HG02981 (cell line): ENCODE data around the gene EIF2B2.

ENCODE experiments used
- ATAC-seq: cut with Tn5 transposase; IDR thresholded peaks from one replicate; pipeline ENCODE4 v1.9.1; 2021; ENCODE audit warnings: mild to moderate bottlenecking, moderate library complexity; ENCODE audit not compliant: unreplicated experiment

The EIF2B2 gene

GRCh38 chr14:75040959-75041358, 38.2 kb downstream of the EIF2B2 start:
- no peak for ATAC-seq

- ATAC-seq: no peak
These were observed 38.9 kb downstream of the EIF2B2 start for GRCh38 chr14:75041613-75042012.

DNA sequence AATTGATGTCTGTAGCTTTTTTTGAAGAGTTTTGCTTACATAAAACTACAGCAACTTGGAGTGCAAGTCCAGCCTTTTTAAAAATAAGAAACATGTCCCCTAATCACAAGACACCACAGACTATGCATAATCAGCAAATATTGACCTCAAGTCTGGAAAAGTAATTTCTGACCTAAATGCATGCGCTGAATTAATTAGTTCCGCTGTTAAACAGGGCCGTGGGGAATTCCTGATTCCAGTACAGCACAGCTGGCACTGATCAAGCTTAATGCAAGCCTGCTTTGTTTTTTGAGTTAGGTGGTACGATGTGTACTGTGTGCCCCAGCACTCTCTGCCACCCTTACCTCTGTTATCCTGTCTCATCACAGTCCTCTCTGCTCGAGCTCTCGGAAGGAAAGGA, 39.3 kb downstream of the EIF2B2 start:
- no peak for ATAC-seq

DNA sequence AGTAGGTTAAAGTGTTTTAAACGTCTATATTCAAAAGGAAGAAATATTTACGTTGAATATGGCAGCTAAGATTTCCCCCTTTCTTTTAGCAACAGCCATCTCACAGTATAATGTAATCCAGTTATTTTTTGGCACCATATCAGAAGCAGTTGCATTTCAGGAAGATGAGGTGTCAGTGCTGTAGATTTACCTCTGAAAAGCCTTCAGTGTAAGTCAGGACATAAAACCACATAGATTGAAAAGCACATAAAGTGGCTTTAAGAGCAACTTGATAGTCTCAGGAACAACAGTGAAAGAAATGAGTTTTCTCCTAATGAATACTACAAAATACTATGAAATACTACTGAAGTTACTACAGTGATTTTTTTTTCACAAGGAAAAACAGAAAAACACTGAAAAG, 41.6 kb downstream of the EIF2B2 start:
- no peak for ATAC-seq

DNA sequence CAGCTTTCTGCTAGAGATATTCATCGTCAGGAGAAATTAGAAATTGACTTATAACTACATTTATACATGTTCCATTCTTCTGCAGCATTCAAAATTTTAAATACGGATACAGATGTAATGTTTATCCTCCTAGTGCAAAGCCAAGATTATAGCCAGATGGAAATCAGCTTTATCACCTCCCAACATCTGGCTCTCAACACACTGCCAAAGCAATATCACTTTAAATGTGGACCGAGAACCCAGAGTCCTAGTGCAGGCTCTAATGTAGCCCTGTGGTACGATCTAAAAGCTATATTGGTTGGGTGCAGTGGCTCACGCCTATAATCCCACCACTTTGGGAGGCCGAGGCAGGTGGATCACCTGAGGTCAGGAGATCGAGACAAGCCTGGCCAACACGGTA, 42.0 kb downstream of the EIF2B2 start:
- ATAC-seq: no peak

DNA sequence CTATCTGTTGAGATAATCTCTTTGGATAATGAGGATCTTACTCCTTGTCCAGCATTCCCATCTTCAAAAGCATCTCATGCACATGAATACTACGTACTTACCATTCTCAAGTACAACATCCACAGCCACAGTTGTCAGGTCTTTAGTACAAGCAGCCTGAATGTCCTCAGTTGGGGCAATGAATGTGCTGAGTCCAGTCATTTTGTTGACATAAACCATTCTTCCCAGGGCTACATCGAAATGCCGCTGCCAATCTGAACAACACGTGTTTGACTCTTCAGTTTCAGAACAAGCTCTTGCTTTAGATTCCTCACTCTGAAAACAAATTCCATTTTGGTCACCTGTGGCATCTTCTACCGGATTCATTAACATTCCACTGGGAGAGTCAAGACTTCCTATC, 43.6 kb downstream of the EIF2B2 start:
- ATAC-seq: no peak

DNA sequence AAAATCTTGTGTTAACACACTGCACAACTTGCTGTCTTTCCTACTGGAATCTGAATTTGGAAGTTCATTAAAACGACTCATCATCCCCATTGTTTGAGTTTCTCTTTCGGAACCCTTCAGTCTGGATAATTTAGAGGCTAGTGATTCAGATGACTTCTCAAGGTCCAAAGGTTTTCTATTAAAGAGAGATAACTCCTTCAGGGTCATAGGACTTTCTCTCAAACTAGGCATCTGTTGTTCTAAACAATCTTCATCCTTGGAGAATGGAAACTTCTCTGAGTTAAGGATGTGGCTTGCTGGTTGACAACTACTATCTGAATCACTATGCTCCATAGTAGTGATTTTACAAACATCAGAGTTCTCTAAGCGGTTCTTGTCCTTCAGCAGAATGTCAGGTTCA, 44.2 kb downstream of the EIF2B2 start:
- ATAC-seq: no peak

GRCh38 chr14:75047506-75047905, 44.8 kb downstream of the EIF2B2 start:
- ATAC-seq: no peak

DNA sequence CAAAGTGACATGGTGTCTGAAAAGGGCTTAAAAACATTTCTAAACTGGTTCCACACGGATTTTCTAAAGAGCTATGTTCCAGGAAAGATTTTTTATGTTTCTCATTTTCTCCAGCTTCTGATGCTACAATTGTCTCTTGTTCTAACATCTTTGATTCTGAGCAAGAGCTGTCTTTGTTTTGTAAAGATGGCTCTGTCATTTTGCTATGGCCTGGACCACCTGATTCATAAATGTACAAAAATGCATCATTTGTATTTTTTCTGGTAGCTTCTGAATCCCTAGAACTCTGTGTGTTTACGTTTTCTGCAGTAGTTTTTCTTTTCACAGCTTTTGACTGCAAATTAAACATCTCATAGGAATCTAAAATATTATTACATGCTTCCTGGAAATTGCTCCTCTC, 45.4 kb downstream of the EIF2B2 start:
- ATAC-seq: no peak

- ATAC-seq: no peak
These were observed 46.4 kb downstream of the EIF2B2 start for GRCh38 chr14:75049136-75049535.

GRCh38 chr14:75049731-75050201, 47.0 kb downstream of the EIF2B2 start:
- ATAC-seq: no peak

DNA sequence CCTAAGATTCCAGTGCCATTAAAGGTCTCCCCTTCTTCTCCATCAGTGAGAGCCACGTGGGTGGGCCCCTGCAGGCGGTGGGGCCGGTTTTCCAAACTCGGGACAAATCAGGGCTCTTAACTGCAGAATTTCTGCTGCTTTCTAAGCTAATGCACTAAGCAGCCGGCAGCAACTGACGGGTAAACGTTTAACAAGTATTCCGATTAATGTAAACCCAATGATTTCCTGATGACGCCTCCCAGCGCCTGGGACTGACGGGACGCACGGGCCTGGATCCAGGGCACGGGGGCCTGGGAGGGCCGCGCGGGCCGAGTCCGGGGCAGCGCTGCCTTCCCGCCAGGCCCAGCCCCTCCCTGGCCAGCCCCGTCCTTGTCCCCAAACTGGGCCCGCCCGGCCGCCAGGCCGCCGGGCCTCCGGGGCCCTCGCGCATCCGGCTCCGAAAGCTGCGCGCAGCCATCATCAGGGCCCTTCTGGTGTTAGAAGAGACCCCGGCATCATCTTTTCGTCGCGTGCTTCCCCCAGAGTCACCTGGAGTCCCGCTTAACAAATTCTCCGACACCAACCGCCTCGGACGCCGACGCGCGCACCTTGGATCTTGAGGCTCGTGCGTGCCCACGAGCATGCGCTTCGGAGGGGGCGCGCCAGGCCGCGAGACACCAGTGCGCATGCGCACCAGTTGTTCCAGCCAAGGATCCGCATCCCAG, 48.3 kb downstream of the EIF2B2 start, which contains the start of gene MLH3:
MLH3 (minus strand) TSS at position 616 of the 704 bp plus-strand sequence. CDS start 1,812 bp downstream, outside the sequence.
- ATAC-seq: peak; percentile 63

DNA sequence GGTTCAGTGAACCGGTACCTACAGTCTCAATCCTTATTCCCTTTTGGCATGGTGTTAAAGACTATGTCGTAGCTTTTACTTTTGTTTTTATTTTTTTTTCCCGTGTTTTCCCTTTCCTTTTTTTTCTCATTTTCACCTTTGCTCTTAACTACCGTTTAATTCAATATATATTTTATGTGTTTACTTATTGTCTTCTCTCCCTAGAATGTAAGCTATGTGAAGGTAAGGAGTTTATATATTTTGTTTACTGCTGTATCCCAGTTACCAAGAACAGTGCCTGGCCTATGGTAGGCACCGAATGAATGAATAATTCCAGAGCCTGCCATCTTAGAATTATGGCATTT, 48.8 kb downstream of the EIF2B2 start:
- no peak for ATAC-seq

GRCh38 chr14:75053396-75054291, 50.9 kb downstream of the EIF2B2 start:
- ATAC-seq: no peak

DNA sequence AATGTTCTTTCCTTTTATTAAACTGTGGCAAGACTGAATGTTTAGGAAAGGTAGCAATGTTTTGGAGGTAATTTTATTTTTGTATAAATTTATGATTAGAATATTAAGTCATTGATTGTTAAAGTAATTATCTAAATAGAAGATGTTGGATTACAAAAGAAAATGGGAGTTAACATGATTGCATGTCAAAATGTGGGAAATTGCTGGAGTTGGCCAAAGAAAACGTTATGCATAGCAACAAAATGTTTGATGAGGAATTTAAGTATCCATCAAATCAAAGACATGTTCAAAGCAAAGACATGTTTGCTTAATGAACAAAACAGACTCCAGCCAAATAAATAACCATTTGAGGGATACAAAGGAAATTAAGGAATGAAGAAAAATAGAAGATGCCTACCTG, 51.7 kb downstream of the EIF2B2 start:
- ATAC-seq: no peak

DNA sequence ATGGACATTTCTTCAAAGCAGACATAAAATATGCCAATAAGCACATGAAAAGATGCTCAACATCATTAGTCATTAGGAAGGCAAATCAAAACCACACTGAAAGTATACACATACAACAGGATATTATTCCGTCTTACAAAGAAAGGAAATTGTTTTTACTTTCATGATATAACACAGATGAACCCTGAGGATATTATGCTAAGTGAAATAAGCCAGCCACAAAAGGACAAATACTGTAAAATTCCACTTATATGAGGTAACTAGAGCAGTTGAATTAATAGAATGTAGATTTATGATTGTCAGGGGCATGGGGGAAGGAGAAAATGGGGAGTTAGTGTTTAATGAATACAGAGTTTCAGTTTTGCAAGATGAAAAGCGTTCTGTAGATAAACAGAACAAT, 56.9 kb downstream of the EIF2B2 start:
- ATAC-seq: no peak

GRCh38 chr14:75060420-75060819, 57.7 kb downstream of the EIF2B2 start:
- ATAC-seq: no peak
